ENCODE measurements around the gene DND1.
"Not testable (repeated sequence)": the region's sequence is repeated elsewhere in the genome, so short reads cannot be mapped to it uniquely, and the experiment has no call there.

Gene DND1

GRCh38 chr5:140628711-140629110 is 44.7 kb downstream of the DND1 start:
- DNase-seq, result no peak

DNA sequence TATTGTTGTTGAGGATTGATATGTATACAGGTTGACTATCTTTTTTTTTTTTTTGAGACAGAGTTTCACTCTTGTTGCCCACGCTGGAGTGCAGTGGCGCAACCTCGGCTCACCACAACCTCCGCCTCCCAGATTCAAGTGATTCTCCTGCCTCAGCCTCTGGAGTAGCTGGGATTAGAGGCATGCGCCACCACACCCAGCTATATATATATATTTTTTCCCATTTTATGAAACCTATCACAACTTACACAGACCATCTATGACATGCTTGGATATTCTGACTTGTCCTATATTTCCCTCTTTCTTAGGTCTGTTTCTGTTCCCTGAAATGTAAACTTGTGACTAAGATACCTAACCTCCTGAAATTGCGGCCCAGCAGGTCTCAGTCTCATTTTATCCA is 45.4 kb downstream of the DND1 start:
- DNase-seq, result no peak

DNA sequence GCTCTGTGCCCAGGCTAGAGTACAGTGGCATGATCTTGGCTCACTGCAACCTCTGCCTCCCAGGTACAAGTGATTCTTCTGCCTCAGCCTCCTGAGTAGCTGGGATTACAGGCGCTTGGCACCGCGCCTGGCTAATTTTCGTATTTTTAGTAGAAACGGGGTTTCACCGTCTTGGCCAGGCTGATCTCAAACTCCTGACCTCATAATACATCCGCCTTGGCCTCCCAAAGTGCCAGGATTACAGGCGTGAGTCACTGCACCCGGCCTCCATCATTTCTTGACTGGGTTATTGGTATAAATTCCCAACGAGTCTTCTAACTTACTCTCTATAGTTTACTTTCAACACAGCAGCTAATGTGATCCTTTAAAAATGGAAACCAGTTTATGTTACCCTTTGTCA is 48.5 kb downstream of the DND1 start:
- not testable (repeated sequence) for DNase-seq

GRCh38 chr5:140623061-140623460 is 50.3 kb downstream of the DND1 start:
- DNase-seq, result not testable (repeated sequence)

DNA sequence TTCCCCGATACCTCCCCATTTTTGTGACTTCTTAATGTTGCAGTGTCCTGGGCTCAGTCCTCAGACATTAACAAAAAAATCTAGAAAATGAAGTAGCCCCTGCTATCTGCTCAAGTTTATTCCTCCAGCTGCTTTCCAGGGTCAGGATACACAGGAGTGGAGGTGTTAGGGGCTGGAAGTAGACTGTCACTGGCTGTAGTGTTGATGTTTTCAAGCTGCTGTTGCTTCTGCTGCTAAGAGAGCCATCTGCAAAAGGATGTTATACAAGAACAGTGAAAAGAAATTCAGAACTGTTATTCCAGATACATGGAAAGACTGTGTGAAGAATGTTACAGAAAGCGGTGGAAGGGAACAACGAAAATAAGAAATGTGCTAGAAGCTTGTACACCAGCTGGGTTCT is 51.1 kb downstream of the DND1 start:
- no peak for DNase-seq

Measured in AML-193 (cell line).